Neural progenitor cell (in vitro differentiated cells): ENCODE results near the gene ARFIP2. TPM values are rescaled to one million over a fixed set of nuclear protein-coding genes. Genes with fewer than 3 reads are reported as not detected.

Experiments used
- DNase-seq: peaks from one replicate; pipeline ENCODE4 v3.0.0-alpha.2; 2016; ENCODE audit warnings: low spot score
- H2AFZ ChIP-seq: fragments of 200-600 bp; sonication (generic); replicated peaks from 2 replicates; pipeline ENCODE4 v1.6.1; 2016; ENCODE audit warnings: antibody characterized with exemption
- H3F3A ChIP-seq: fragments of 200-600 bp; sonication (generic); 2 replicates; pipeline ENCODE4 v1.6.1; 2016; ENCODE audit warnings: antibody characterized with exemption, low read depth
- H3K27ac ChIP-seq: fragments of 200-600 bp; sonication (generic); 2 replicates; pipeline ENCODE4 v1.5.1; 2016; ENCODE audit warnings: mild to moderate bottlenecking
- H3K27me3 ChIP-seq: fragments of 200-600 bp; sonication (generic); 2 replicates; pipeline ENCODE4 v1.6.1; 2016; ENCODE audit warnings: mild to moderate bottlenecking, moderate library complexity
- H3K36me3 ChIP-seq: fragments of 200-600 bp; sonication (generic); 2 replicates; pipeline ENCODE4 v1.5.1; 2016
- H3K4me1 ChIP-seq: fragments of 200-600 bp; sonication (generic); 2 replicates; pipeline ENCODE4 v1.6.1; 2016; ENCODE audit warnings: mixed run types
- H3K4me2 ChIP-seq: fragments of 200-600 bp; sonication (generic); 2 replicates; pipeline ENCODE4 v1.6.1; 2016
- H3K4me3 ChIP-seq: fragments of 200-600 bp; sonication (generic); 2 replicates; pipeline ENCODE4 v1.5.1; 2016
- H3K79me2 ChIP-seq: fragments of 200-600 bp; sonication (generic); 2 replicates; pipeline ENCODE4 v1.6.1; 2016; ENCODE audit warnings: low read depth
- H3K9ac ChIP-seq: fragments of 200-600 bp; sonication (generic); 2 replicates; pipeline ENCODE4 v1.6.1; 2016
- H3K9me3 ChIP-seq: fragments of 200-600 bp; sonication (generic); 2 replicates; pipeline ENCODE4 v1.5.1; 2016; ENCODE audit warnings: low read depth
- H4K20me1 ChIP-seq: fragments of 200-600 bp; sonication (generic); 2 replicates; pipeline ENCODE4 v1.6.1; 2016; ENCODE audit warnings: low read depth
- H3K27ac Mint-ChIP-seq: 3 replicates; pipeline ENCODE4 v1.8.0; 2021; ENCODE audit warnings: mixed read lengths
- H3K27me3 Mint-ChIP-seq: 2 replicates; pipeline ENCODE4 v1.8.0; 2022; ENCODE audit warnings: low read depth, mild to moderate bottlenecking, inconsistent platforms, moderate library complexity, mixed read lengths; ENCODE audit not compliant: insufficient read depth
- H3K36me3 Mint-ChIP-seq: 3 replicates; pipeline ENCODE4 v1.8.0; 2021; ENCODE audit warnings: mixed read lengths
- H3K4me1 Mint-ChIP-seq: 3 replicates; pipeline ENCODE4 v1.8.0; 2021; ENCODE audit warnings: mixed read lengths
- H3K4me3 Mint-ChIP-seq: 3 replicates; pipeline ENCODE4 v1.8.0; 2021; ENCODE audit warnings: mild to moderate bottlenecking, moderate library complexity, mixed read lengths
- H3K9me3 Mint-ChIP-seq: 3 replicates; pipeline ENCODE4 v1.8.0; 2020; ENCODE audit warnings: mixed read lengths
- CTCF ChIP-seq: fragments of 200-600 bp; sonication (generic); IDR thresholded peaks from 2 replicates; pipeline ENCODE4 v1.5.1; 2017; ENCODE audit warnings: antibody characterized with exemption, mild to moderate bottlenecking
- EZH2 ChIP-seq: fragments of 200-600 bp; sonication (generic); IDR thresholded peaks from 2 replicates; pipeline ENCODE4 v1.6.1; 2017; ENCODE audit warnings: antibody characterized with exemption, mild to moderate bottlenecking, moderate library complexity
- EZH2phosphoT487 ChIP-seq: fragments of 200-600 bp; sonication (generic); IDR thresholded peaks from 2 replicates; pipeline ENCODE4 v1.6.1; 2017; ENCODE audit warnings: antibody characterized with exemption
- total RNA-seq: library from RNA; depleted of rRNA; stranded (reverse); fragments of >200 nt; gene quantifications from 2 replicates; pipeline ENCODE4 v1.2.3, GENCODE V29; 2015; ENCODE audit warnings: low replicate concordance

Gene ARFIP2
- total RNA-seq, 1 donor from 2014 or later = 40.2 TPM

DNA sequence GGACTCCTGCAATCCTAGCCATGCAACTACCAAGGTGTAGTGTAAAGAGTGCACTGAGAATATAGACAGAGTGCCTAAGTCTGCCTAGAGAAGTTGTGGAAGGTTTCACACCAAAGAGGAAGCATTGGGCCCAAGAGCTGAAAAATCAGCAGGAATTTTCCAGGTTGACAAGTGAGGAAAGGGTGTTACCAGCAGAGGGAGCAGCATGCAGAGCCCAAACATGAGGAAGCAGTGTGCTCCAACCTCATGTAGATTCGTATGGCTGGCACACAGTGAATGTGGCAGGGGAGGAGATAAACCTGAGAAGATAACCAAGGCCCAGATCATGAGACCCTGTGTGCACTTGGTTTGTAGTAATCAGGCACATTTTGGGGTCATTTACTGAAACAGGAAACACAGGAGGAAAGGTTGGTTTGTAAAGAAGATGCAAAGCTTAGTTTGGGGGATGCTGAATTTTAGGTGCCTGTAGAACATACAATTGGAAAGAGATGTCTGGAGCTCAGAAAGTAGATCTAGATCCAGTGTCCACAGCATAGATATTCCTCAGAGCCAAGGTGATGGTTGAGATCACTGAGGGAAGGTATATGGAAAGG is 42.1 kb downstream of the ARFIP2 start:
- TF ChIP-seq CTCF (peak; percentile 77), EZH2 (no peak)
- no peaks in the 10 kb centered on the region for H4K20me1 ChIP-seq
- no peaks in the 10 kb centered on the region for H3K4me1 Mint-ChIP-seq
- no peaks in the 10 kb centered on the region for H3K9me3 Mint-ChIP-seq
- H3K27me3 Mint-ChIP-seq = no peaks in the 10 kb centered on the region
- no peak overlapping the region for H3K27ac Mint-ChIP-seq
- H3K36me3 Mint-ChIP-seq = no peaks in the 10 kb centered on the region
- H3K4me1 ChIP-seq = no peaks in the 10 kb centered on the region
- no peak overlapping the region for H3K4me2 ChIP-seq
- H3F3A ChIP-seq = no peaks in the 10 kb centered on the region
- H3K4me3 Mint-ChIP-seq = no peak overlapping the region
- no peak overlapping the region for H3K27ac ChIP-seq
- peak; percentile 69 for DNase-seq
- H3K4me3 ChIP-seq = no peak overlapping the region
- no peaks in the 10 kb centered on the region for H3K36me3 ChIP-seq
- H3K9me3 ChIP-seq = no peaks in the 10 kb centered on the region
- H3K27me3 ChIP-seq = no peaks in the 10 kb centered on the region
- no peaks in the 10 kb centered on the region for H3K79me2 ChIP-seq
- no peak overlapping the region for H3K9ac ChIP-seq
- peak overlapping the region; percentile 63 for H2AFZ ChIP-seq

DNA sequence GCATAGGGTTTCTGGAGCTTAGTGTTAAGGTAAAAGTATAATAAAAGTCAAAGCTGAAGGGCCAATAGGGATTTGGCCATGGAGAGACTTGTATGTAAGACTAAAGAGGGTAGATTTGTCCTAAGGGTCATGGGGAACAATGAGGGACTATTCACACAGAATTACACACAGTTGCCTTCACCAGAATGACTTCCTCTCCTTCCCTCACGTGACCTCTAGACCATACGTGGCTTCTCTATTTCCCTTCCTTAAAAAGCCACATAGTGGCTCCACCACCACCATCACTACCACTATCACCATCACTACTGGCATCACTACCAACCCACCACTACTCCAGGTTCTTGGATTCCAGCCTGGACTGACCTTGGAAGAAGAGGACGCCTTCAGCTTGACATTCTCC is 43.1 kb downstream of the ARFIP2 start:
- Histone ChIP-seq H3K4me3 (no peak overlapping the region), H3F3A (no peaks in the 10 kb centered on the region), H3K4me2 (no peak overlapping the region), H2AFZ (no peak overlapping the region), H3K27ac (no peak overlapping the region), H3K4me1 (no peaks in the 10 kb centered on the region), H3K27me3 (no peaks in the 10 kb centered on the region), H3K36me3 (no peaks in the 10 kb centered on the region), H4K20me1 (no peaks in the 10 kb centered on the region), H3K9ac (no peak overlapping the region), H3K9me3 (no peaks in the 10 kb centered on the region), H3K79me2 (no peaks in the 10 kb centered on the region)
- Mint-ChIP-seq H3K27ac (no peak overlapping the region), H3K4me1 (no peaks in the 10 kb centered on the region), H3K27me3 (peaks cover 1% of the 10 kb centered on the region), H3K9me3 (no peaks in the 10 kb centered on the region), H3K4me3 (no peak overlapping the region), H3K36me3 (no peaks in the 10 kb centered on the region)
- no peak for TF ChIP-seq EZH2phosphoT487
- no peak for DNase-seq

- Mint-ChIP-seq H3K27ac (no peak overlapping the region), H3K27me3 (peaks cover 5% of the 10 kb centered on the region), H3K9me3 (no peaks in the 10 kb centered on the region), H3K4me3 (no peak overlapping the region), H3K4me1 (no peaks in the 10 kb centered on the region), H3K36me3 (no peaks in the 10 kb centered on the region)
- no peak for DNase-seq
- no peak overlapping the region for H3K4me3 ChIP-seq
- no peak overlapping the region for H3K27ac ChIP-seq
- no peaks in the 10 kb centered on the region for H3K9me3 ChIP-seq
- H3K9ac ChIP-seq = no peak overlapping the region
- no peaks in the 10 kb centered on the region for H3K79me2 ChIP-seq
- no peaks in the 10 kb centered on the region for H3K36me3 ChIP-seq
- no peaks in the 10 kb centered on the region for H3K27me3 ChIP-seq
- no peaks in the 10 kb centered on the region for H3F3A ChIP-seq
- TF ChIP-seq EZH2phosphoT487 (no peak), EZH2 (no peak), CTCF (no peak)
- no peaks in the 10 kb centered on the region for H4K20me1 ChIP-seq
- no peak overlapping the region for H2AFZ ChIP-seq
- H3K4me1 ChIP-seq = no peaks in the 10 kb centered on the region
- H3K4me2 ChIP-seq = no peak overlapping the region
These were observed 43.7 kb downstream of the ARFIP2 start for GRCh38 chr11:6437423-6437822.

DNA sequence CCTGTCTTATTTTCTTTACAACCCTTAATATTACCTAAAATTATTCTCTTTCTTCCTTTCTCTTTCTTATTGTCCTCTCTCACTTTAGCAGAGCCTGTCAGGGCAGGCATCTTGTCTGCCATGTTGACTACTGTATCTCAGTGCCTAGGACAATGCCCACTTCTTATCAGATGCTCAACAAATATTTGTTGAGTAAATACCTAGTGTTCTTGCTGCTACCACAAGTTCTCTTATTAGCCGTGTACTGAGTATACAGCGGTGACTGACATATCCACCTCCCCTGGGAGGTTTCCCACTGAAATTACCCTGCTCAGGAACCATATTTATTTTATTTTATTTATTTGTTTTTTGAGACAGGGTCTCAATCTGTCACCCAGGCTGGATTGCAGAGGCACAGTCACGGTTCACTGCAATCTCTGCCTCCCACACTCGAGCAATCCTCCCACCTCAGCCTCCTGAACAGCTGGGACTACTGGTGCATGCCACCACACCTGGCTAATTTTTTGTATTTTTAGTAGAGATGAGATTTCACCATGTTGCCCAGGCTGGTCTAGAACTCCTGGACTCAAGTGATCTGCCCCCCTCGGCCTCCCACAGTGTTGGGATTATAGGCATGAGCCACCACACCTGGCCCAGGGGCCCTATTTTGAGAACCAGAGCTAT is 47.0 kb downstream of the ARFIP2 start:
- Mint-ChIP-seq H3K4me1 (no peaks in the 10 kb centered on the region), H3K9me3 (no peaks in the 10 kb centered on the region), H3K36me3 (no peaks in the 10 kb centered on the region), H3K27ac (no peak overlapping the region), H3K27me3 (peaks cover 7% of the 10 kb centered on the region), H3K4me3 (no peak overlapping the region)
- Histone ChIP-seq H3K36me3 (no peaks in the 10 kb centered on the region), H3F3A (no peaks in the 10 kb centered on the region), H3K4me3 (no peak overlapping the region), H2AFZ (no peak overlapping the region), H3K4me2 (no peak overlapping the region), H3K9ac (no peak overlapping the region), H3K79me2 (no peaks in the 10 kb centered on the region), H3K4me1 (no peaks in the 10 kb centered on the region), H3K27ac (no peak overlapping the region), H3K27me3 (no peaks in the 10 kb centered on the region), H3K9me3 (no peaks in the 10 kb centered on the region), H4K20me1 (no peaks in the 10 kb centered on the region)
- TF ChIP-seq EZH2 (no peak), CTCF (no peak)
- DNase-seq = no peak
